ENCODE results near the gene CAMKMT. TPM values are rescaled to one million over a fixed set of nuclear protein-coding genes. Genes with fewer than 3 reads are reported as not detected.

CAMKMT gene
- total RNA-seq, 1 experiment from 2014 or later, result 17.4 TPM

DNA sequence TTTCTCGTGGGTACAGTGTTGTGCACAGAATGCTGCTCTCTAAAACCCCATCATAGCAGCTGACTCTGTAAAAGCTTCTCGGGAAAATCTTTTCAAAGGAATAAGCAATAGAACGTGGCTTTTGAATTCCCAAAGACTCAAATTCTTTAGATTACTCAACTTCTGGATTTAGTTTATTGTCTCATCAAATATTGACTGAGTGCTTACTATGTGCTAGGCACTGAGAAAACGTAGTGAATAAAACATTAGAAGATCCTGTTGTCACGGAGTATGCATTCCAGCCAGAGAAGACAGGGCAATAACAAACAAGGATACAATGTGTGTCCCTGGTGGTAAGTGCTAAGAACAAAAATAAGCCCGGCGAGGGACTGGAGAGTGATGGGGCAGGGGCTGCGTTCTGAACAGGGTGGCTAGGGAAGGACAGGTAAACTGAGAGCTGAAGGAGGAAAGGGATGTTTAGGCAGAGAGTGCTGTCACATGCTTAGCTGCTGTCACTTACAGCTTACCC, 401.6 kb downstream of the CAMKMT start:
- H2BK12ac ChIP-seq (ENCODE audit: insufficient read length, low read depth, low read length), result no peak overlapping the region
- H3K27ac ChIP-seq (ENCODE audit: insufficient read length, low read depth, low read length), result no peak overlapping the region
- H4K8ac ChIP-seq (replicated peaks; ENCODE audit: insufficient read length, low read depth, low read length), result no peak overlapping the region
- H3K36me3 Mint-ChIP-seq (ENCODE audit: insufficient read depth in 1 of 3, low read depth in 3 of 3), result no peaks in the 10 kb centered on the region
- H3K27me3 Mint-ChIP-seq (ENCODE audit: low read depth), result peaks cover 29% of the 10 kb centered on the region
- no peak overlapping the region for H2BK20ac ChIP-seq (ENCODE audit: low read depth, low read length, poor library complexity, severe bottlenecking)
- TF ChIP-seq, protein P1, sequence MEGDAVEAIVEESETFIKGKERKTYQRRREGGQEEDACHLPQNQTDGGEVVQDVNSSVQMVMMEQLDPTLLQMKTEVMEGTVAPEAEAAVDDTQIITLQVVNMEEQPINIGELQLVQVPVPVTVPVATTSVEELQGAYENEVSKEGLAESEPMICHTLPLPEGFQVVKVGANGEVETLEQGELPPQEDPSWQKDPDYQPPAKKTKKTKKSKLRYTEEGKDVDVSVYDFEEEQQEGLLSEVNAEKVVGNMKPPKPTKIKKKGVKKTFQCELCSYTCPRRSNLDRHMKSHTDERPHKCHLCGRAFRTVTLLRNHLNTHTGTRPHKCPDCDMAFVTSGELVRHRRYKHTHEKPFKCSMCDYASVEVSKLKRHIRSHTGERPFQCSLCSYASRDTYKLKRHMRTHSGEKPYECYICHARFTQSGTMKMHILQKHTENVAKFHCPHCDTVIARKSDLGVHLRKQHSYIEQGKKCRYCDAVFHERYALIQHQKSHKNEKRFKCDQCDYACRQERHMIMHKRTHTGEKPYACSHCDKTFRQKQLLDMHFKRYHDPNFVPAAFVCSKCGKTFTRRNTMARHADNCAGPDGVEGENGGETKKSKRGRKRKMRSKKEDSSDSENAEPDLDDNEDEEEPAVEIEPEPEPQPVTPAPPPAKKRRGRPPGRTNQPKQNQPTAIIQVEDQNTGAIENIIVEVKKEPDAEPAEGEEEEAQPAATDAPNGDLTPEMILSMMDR (conservative IDR thresholded peaks at IDR 0.05), result no peak; the same call in 2 of the 3 replicates
- H3K9ac ChIP-seq (ENCODE audit: extremely low read depth, insufficient read length, low read length), result no peak overlapping the region
- no peaks in the 10 kb centered on the region for H3K23me2 ChIP-seq (ENCODE audit: insufficient read length, low read depth, low read length, poor library complexity, severe bottlenecking)
- DNase-seq, result no peak
- H3K79me1 ChIP-seq (ENCODE audit: insufficient read depth, low read depth, low read length, poor library complexity, severe bottlenecking), result no peaks in the 10 kb centered on the region
- no peaks in the 10 kb centered on the region for H4K20me1 ChIP-seq (ENCODE audit: control insufficient read depth, insufficient read depth, insufficient read length)
- H3K4me2 ChIP-seq (ENCODE audit: insufficient read depth, insufficient read length, low read length), result no peak overlapping the region
- no peak overlapping the region for H3K4me3 Mint-ChIP-seq
- no peak overlapping the region for H2AFZ ChIP-seq (ENCODE audit: low read length)
- no peaks in the 10 kb centered on the region for H3K79me2 ChIP-seq (ENCODE audit: insufficient read depth, low read length)
- no peak overlapping the region for H3K56ac ChIP-seq (ENCODE audit: insufficient read length, low read depth, low read length)
- H2AK5ac ChIP-seq (ENCODE audit: insufficient read length, low read length), result no peak overlapping the region
- no peak overlapping the region for H4K5ac ChIP-seq (ENCODE audit: insufficient read length, low read depth, low read length)
- H3K23ac ChIP-seq (ENCODE audit: insufficient read length, low read depth, low read length), result no peak overlapping the region
- no CpG with 5 or more reads among the region's 8 CpGs for WGBS (ENCODE audit: extremely low coverage, insufficient read length, low lambda C conversion rate)
- H2BK15ac ChIP-seq (ENCODE audit: low read depth, low read length), result no peak overlapping the region
- peaks cover 11 to 21% of the 10 kb centered on the region in 2 experiments for H3K4me1 Mint-ChIP-seq
- no peak overlapping the region for H2BK5ac ChIP-seq (ENCODE audit: insufficient read length, low read length)
- no peaks in the 10 kb centered on the region; the same call in 1 of the 2 replicates for H3K27me3 ChIP-seq (ENCODE audit: insufficient read depth, low read length)
- no peak overlapping the region for H3K14ac ChIP-seq (ENCODE audit: insufficient read depth, low read length)
- H3K18ac ChIP-seq (ENCODE audit: insufficient read length, low read depth, low read length), result no peak overlapping the region
- peak overlapping the region in 1 of 3 experiments; percentile 18; a peak in 1 of 7 replicates for H3K27ac Mint-ChIP-seq
- H3T11ph ChIP-seq (ENCODE audit: low read length), result no peak overlapping the region
- H3K9me3 ChIP-seq (ENCODE audit: control insufficient read depth, low read depth, low read length), result no peaks in the 10 kb centered on the region
- H4K91ac ChIP-seq (ENCODE audit: insufficient read length, low read depth, low read length), result no peak overlapping the region
- no peak overlapping the region for H3K4ac ChIP-seq (ENCODE audit: low read depth, low read length)
- H3K9me3 Mint-ChIP-seq, result no peaks in the 10 kb centered on the region
- no peak overlapping the region for H2BK120ac ChIP-seq (ENCODE audit: low read depth, low read length, poor library complexity, severe bottlenecking)
- no peaks in the 10 kb centered on the region for H3K4me1 ChIP-seq (ENCODE audit: insufficient read depth, low read length)

Measured in H9 (cell line).